Liver (tissue), 9 donors: ENCODE results near the gene TTC22. TPM values are rescaled to one million over a fixed set of nuclear protein-coding genes. Genes with fewer than 3 reads are reported as not detected.

Source experiments
- DNase-seq: peaks from one replicate; pipeline ENCODE4 v3.0.0-alpha.2; 2017; ENCODE audit warnings: low spot score
- H3K27ac ChIP-seq, 2 donors: one replicate each; pipeline ENCODE4 v1.7.0; 2013; ENCODE audit warnings: inconsistent platforms in 2 of 2, low read length in 2 of 2, control low read depth in 1 of 2, low read depth in 1 of 2, mild to moderate bottlenecking in 1 of 2
- H3K27me3 ChIP-seq, 4 donors: one replicate each; pipeline versions ENCODE4 v1.6.1 to v1.7.0; 2013; ENCODE audit warnings: low read length in 3 of 4, inconsistent platforms in 1 of 4, mild to moderate bottlenecking in 1 of 4, moderate library complexity in 1 of 4; ENCODE audit not compliant: control insufficient read depth in 4 of 4, insufficient read depth in 4 of 4
- H3K36me3 ChIP-seq, 4 donors: one replicate each; pipeline versions ENCODE4 v1.6.1 to v1.7.0; 2013; ENCODE audit warnings: low read length in 3 of 4, mild to moderate bottlenecking in 3 of 4, low read depth in 1 of 4, moderate library complexity in 1 of 4; ENCODE audit not compliant: control insufficient read depth in 4 of 4, insufficient read depth in 3 of 4
- H3K4me1 ChIP-seq, 4 donors: one replicate each; pipeline versions ENCODE4 v1.6.1 to v1.7.0; 2013; ENCODE audit warnings: low read length in 3 of 4, mild to moderate bottlenecking in 3 of 4, moderate library complexity in 1 of 4; ENCODE audit not compliant: control insufficient read depth in 4 of 4, insufficient read depth in 4 of 4
- H3K4me3 ChIP-seq, 3 donors: one replicate each; pipeline versions ENCODE4 v1.6.1 to v1.7.0; 2013; ENCODE audit warnings: low read length in 3 of 3, control low read depth in 1 of 3, low read depth in 1 of 3, mild to moderate bottlenecking in 1 of 3
- H3K9ac ChIP-seq, 2 donors: one replicate each; pipeline ENCODE4 v1.7.0; 2013; ENCODE audit warnings: low read length in 2 of 2, mild to moderate bottlenecking in 2 of 2, moderate library complexity in 2 of 2, control low read depth in 1 of 2, low read depth in 1 of 2
- H3K9me3 ChIP-seq, 4 donors: one replicate each; pipeline versions ENCODE4 v1.6.1 to v1.7.0; 2013; ENCODE audit warnings: low read length in 3 of 4; ENCODE audit not compliant: control insufficient read depth in 4 of 4
- EGR1 ChIP-seq, 2 donors: IDR thresholded peaks; 2 replicates each; pipeline ENCODE4 v1.6.1; 2016 to 2018; ENCODE audit warnings: antibody characterized with exemption in 2 of 2, low read depth in 2 of 2
- FOXA1 ChIP-seq: IDR thresholded peaks from 2 replicates; pipeline ENCODE4 v1.6.1; 2016; ENCODE audit warnings: antibody characterized with exemption
- FOXA2 ChIP-seq: IDR thresholded peaks from 2 replicates; pipeline ENCODE4 v1.6.1; 2016; ENCODE audit warnings: antibody characterized with exemption
- GABPA ChIP-seq, 2 donors: IDR thresholded peaks in 1 of 2; conservative IDR thresholded peaks in 1 of 2; 2 replicates each; pipeline ENCODE4 v1.6.1; 2016; ENCODE audit warnings: antibody characterized with exemption in 2 of 2, mild to moderate bottlenecking in 1 of 2, moderate library complexity in 1 of 2
- NR2F2 ChIP-seq: IDR thresholded peaks from 2 replicates; pipeline ENCODE4 v1.6.1; 2016; ENCODE audit warnings: antibody characterized with exemption
- RXRA ChIP-seq, 2 donors: IDR thresholded peaks; 2 replicates each; pipeline ENCODE4 v1.6.1; 2017 to 2018; ENCODE audit warnings: antibody characterized with exemption in 2 of 2, mild to moderate bottlenecking in 1 of 2
- YY1 ChIP-seq: IDR thresholded peaks from 2 replicates; pipeline ENCODE4 v1.6.1; 2016; ENCODE audit warnings: antibody characterized with exemption, mild to moderate bottlenecking
- WGBS: extraction: QIAGEN DNeasy Blood & Tissue Kit; methylation state at CpG from one replicate; pipeline ENCODE4 v1.1.7; 2013; 5-methylcytosine and 5-hydroxymethylcytosine counted together
- polyA plus RNA-seq, 2 donors: library from polyadenylated mRNA; stranded (reverse) in 1 of 2; unstranded in 1 of 2; fragments of 200-250 nt in 1 of 2; fragments of >200 nt in 1 of 2; fragmentation: Nextera tagmentation in 1 of 2; extraction: Ambion mirVana in 1 of 2; gene quantifications; one replicate each; pipeline versions ENCODE4 v1.2.1 to v1.2.3, GENCODE V29; 2013 to 2015
- total RNA-seq, 2 donors: library from RNA; depleted of rRNA; stranded (reverse); fragments of >200 nt; gene quantifications; one replicate each; pipeline ENCODE4 v1.2.3, GENCODE V29; 2014
- TF ChIP-seq, protein P1 (sequence below): IDR thresholded peaks from 2 replicates; pipeline ENCODE4 v1.6.1; 2016; ENCODE audit warnings: antibody characterized with exemption
- TF ChIP-seq, protein P2 (sequence below): IDR thresholded peaks from 2 replicates; pipeline ENCODE4 v1.6.1; 2016; ENCODE audit warnings: antibody characterized with exemption
- TF ChIP-seq, protein P3 (sequence below): fragments of 150-350 bp; IDR thresholded peaks from 2 replicates; pipeline ENCODE4 v1.5.1; 2017; ENCODE audit warnings: improper control_type of control experiment, low read depth, low read length; ENCODE audit not compliant: missing input control
- TF ChIP-seq, protein P4 (sequence below): IDR thresholded peaks from 2 replicates; pipeline ENCODE4 v1.6.1; 2016; ENCODE audit warnings: antibody characterized with exemption, mild to moderate bottlenecking
- donor health status: healthy.
- donor health status: healthy.
- donor health status: healthy.
- donor health status: healthy.
- donor health status: healthy.

The TTC22 gene
- total and polyA plus RNA-seq, 4 donors: 0.96 to 3.5 (median 2.3) TPM

DNA sequence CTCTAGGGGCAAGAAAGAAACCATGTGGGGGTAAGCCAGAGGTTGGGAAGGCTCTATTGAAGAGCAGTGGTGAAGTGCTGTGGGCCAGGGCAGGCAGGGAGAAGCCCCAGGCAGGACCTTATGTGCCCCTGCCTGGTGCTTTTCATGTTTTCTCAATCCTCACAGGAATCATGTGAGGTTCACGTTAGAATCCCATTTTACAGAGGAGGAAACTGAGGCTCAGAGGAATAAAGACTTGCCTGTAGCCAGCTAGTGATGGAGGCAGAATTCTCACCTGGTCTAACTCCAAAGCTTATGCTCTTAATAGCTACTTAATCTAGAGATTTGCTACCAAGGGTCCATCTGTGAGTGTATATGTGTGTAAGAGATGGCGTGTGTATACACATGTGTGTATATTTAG lies 4.2 kb downstream of the TTC22 start:
- H3K27me3 ChIP-seq: no peaks in the 10 kb centered on the region
- peaks cover 0 to 3% (median 0%) of the 10 kb centered on the region in 4 donors for H3K9me3 ChIP-seq
- no peak overlapping the region for H3K4me3 ChIP-seq
- 96% methylated on average over 2 of the region's 2 CpGs for WGBS
- H3K4me1 ChIP-seq: peaks cover 10 to 37% (median 22%) of the 10 kb centered on the region in 4 donors
- no peak overlapping the region for H3K27ac ChIP-seq
- no peak overlapping the region for H3K9ac ChIP-seq
- no peak for DNase-seq
- TF ChIP-seq FOXA1: no peak
- TF ChIP-seq RXRA (IDR thresholded peaks at IDR 0.05): no peak
- no peak for TF ChIP-seq FOXA2
- TF ChIP-seq, protein P1, sequence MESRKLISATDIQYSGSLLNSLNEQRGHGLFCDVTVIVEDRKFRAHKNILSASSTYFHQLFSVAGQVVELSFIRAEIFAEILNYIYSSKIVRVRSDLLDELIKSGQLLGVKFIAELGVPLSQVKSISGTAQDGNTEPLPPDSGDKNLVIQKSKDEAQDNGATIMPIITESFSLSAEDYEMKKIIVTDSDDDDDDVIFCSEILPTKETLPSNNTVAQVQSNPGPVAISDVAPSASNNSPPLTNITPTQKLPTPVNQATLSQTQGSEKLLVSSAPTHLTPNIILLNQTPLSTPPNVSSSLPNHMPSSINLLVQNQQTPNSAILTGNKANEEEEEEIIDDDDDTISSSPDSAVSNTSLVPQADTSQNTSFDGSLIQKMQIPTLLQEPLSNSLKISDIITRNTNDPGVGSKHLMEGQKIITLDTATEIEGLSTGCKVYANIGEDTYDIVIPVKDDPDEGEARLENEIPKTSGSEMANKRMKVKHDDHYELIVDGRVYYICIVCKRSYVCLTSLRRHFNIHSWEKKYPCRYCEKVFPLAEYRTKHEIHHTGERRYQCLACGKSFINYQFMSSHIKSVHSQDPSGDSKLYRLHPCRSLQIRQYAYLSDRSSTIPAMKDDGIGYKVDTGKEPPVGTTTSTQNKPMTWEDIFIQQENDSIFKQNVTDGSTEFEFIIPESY: no peak
- TF ChIP-seq, protein P2, sequence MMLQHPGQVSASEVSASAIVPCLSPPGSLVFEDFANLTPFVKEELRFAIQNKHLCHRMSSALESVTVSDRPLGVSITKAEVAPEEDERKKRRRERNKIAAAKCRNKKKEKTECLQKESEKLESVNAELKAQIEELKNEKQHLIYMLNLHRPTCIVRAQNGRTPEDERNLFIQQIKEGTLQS: no peak
- no peak for TF ChIP-seq GABPA (IDR thresholded peaks at IDR 0.05 in 1 of 2, conservative IDR thresholded peaks at IDR 0.05 in 1 of 2)
- TF ChIP-seq NR2F2: no peak
- no peak for TF ChIP-seq YY1
- TF ChIP-seq EGR1 (IDR thresholded peaks at IDR 0.05; ENCODE audit: low read depth in 2 of 2): no peak
- no peaks in the 10 kb centered on the region for H3K36me3 ChIP-seq

DNA sequence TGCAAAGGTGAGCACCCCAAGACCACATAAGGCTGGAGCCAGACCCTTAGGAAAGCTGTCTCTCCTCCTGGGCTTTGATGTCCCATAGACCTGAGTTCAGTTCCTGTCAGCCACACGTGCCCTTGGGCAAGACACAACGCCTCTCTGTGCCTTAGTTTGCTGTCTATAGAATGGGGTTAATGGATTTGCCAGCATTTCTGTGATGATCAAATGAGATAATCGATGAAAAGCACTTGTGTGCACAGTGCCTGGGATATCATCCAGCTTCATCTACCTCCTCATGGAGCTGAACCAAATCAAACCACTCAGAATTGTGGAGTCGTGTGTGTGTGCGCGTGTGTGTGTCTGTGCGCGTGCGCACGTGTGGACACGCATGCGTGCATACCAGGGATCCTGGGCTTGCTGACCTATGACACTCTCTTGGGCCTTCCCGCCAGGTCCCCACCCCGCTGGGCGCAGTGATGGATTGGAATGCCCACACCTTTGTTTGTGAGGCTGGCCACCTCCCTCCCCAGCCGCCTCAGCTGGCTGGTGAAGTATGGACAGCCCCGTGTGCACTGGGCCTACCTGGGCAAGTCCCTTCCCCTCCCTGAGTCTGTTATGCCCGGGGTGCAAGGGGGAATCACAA lies 5.2 kb downstream of the TTC22 start:
- no peak for TF ChIP-seq GABPA (IDR thresholded peaks at IDR 0.05 in 1 of 2, conservative IDR thresholded peaks at IDR 0.05 in 1 of 2)
- TF ChIP-seq, protein P2: no peak
- TF ChIP-seq, protein P3, sequence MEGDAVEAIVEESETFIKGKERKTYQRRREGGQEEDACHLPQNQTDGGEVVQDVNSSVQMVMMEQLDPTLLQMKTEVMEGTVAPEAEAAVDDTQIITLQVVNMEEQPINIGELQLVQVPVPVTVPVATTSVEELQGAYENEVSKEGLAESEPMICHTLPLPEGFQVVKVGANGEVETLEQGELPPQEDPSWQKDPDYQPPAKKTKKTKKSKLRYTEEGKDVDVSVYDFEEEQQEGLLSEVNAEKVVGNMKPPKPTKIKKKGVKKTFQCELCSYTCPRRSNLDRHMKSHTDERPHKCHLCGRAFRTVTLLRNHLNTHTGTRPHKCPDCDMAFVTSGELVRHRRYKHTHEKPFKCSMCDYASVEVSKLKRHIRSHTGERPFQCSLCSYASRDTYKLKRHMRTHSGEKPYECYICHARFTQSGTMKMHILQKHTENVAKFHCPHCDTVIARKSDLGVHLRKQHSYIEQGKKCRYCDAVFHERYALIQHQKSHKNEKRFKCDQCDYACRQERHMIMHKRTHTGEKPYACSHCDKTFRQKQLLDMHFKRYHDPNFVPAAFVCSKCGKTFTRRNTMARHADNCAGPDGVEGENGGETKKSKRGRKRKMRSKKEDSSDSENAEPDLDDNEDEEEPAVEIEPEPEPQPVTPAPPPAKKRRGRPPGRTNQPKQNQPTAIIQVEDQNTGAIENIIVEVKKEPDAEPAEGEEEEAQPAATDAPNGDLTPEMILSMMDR: no peak
- TF ChIP-seq, protein P4, sequence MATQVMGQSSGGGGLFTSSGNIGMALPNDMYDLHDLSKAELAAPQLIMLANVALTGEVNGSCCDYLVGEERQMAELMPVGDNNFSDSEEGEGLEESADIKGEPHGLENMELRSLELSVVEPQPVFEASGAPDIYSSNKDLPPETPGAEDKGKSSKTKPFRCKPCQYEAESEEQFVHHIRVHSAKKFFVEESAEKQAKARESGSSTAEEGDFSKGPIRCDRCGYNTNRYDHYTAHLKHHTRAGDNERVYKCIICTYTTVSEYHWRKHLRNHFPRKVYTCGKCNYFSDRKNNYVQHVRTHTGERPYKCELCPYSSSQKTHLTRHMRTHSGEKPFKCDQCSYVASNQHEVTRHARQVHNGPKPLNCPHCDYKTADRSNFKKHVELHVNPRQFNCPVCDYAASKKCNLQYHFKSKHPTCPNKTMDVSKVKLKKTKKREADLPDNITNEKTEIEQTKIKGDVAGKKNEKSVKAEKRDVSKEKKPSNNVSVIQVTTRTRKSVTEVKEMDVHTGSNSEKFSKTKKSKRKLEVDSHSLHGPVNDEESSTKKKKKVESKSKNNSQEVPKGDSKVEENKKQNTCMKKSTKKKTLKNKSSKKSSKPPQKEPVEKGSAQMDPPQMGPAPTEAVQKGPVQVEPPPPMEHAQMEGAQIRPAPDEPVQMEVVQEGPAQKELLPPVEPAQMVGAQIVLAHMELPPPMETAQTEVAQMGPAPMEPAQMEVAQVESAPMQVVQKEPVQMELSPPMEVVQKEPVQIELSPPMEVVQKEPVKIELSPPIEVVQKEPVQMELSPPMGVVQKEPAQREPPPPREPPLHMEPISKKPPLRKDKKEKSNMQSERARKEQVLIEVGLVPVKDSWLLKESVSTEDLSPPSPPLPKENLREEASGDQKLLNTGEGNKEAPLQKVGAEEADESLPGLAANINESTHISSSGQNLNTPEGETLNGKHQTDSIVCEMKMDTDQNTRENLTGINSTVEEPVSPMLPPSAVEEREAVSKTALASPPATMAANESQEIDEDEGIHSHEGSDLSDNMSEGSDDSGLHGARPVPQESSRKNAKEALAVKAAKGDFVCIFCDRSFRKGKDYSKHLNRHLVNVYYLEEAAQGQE: no peak
- 88% methylated on average over 18 of the region's 18 CpGs for WGBS
- Histone ChIP-seq H3K27ac (no peak overlapping the region), H3K9me3 (peaks cover 0 to 5% (median 0%) of the 10 kb centered on the region in 4 donors), H3K9ac (no peak overlapping the region), H3K27me3 (no peaks in the 10 kb centered on the region), H3K4me1 (peaks cover 7 to 30% (median 16%) of the 10 kb centered on the region in 4 donors), H3K36me3 (no peaks in the 10 kb centered on the region), H3K4me3 (no peak overlapping the region)
- no peak for DNase-seq
